ENCODE results near the gene ZNF620. TPM values are rescaled to one million over a fixed set of nuclear protein-coding genes. Genes with fewer than 3 reads are reported as not detected.

The ZNF620 gene
- total RNA-seq, 4 donors from 2014 or later: 1.2 to 3.3 (median 2.2) TPM

DNA sequence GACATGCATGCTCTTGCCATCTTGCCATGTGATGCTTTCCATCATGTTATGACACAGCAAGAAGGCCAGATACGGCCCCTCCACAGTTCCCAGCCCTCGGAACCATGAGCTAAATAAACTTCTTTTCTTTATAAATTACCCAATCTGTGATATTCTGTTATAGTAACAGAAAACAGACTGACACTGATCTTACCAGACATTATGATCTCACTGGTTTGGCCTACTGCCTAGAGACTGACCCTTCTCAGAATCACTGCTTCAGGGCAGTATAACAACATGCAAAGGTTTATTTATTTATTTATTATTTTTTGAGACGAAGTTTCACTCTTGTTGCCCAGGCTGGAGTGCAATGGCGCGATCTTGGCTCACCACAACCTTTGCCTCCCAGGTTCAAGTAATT lies 14.9 kb upstream of the ZNF620 start:
- Histone ChIP-seq H3K4me1 (no peaks in the 10 kb centered on the region), H3K27ac (no peak overlapping the region), H3K4me3 (no peak overlapping the region), H3K36me3 (peaks cover 0 to 49% (median 9%) of the 10 kb centered on the region in 3 donors), H3K27me3 (no peaks in the 10 kb centered on the region), H3K9me3 (peaks cover 0 to 32% (median 9%) of the 10 kb centered on the region in 4 donors)
- WGBS, 2 donors: 75 to 78% methylated on average over 5 of the region's 5 CpGs
- DNase-seq (ENCODE audit: low spot score in 2 of 2): no peak
- TF ChIP-seq EP300 (IDR thresholded peaks at IDR 0.05): no peak
- no peak for TF ChIP-seq POLR2A (IDR thresholded peaks at IDR 0.05)
- TF ChIP-seq, protein P1, sequence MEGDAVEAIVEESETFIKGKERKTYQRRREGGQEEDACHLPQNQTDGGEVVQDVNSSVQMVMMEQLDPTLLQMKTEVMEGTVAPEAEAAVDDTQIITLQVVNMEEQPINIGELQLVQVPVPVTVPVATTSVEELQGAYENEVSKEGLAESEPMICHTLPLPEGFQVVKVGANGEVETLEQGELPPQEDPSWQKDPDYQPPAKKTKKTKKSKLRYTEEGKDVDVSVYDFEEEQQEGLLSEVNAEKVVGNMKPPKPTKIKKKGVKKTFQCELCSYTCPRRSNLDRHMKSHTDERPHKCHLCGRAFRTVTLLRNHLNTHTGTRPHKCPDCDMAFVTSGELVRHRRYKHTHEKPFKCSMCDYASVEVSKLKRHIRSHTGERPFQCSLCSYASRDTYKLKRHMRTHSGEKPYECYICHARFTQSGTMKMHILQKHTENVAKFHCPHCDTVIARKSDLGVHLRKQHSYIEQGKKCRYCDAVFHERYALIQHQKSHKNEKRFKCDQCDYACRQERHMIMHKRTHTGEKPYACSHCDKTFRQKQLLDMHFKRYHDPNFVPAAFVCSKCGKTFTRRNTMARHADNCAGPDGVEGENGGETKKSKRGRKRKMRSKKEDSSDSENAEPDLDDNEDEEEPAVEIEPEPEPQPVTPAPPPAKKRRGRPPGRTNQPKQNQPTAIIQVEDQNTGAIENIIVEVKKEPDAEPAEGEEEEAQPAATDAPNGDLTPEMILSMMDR (IDR thresholded peaks at IDR 0.05): no peak

- 50 to 56% methylated on average over 2 of the region's 2 CpGs for WGBS, 2 donors
- TF ChIP-seq EP300 (IDR thresholded peaks at IDR 0.05) (no peak), POLR2A (IDR thresholded peaks at IDR 0.05) (no peak)
- TF ChIP-seq, protein P1 (IDR thresholded peaks at IDR 0.05): no peak
- Histone ChIP-seq H3K9me3 (no peaks in the 10 kb centered on the region), H3K4me3 (no peak overlapping the region), H3K27me3 (no peaks in the 10 kb centered on the region), H3K36me3 (peaks cover 0 to 11% (median 0%) of the 10 kb centered on the region in 3 donors), H3K27ac (no peak overlapping the region), H3K4me1 (no peaks in the 10 kb centered on the region)
- no peak for DNase-seq (ENCODE audit: low spot score in 2 of 2)
Observed at GRCh38 chr3:40494698-40495097, 11.1 kb upstream of the ZNF620 start.

DNA sequence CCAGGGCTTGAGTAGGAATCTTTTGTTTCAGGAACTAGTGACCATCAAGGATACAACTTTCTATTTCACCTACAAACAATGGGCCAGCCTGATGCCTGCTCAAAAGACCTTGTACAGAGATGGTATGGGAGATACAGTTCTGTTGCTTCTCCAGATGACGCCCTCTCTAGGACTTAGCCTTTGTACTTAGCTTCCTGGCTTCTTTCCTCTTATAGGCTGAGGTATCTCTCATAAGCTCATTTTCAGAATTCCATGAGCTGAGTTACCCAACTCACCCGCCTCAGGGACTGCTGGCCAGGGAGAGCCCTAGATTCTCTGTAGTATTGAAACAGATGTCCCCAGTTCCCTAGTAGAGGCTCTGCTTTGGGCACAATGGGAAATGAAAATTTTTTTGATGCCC lies 8.6 kb upstream of the ZNF620 start:
- WGBS, 2 donors: 97 to 98% methylated on average over 2 of the region's 2 CpGs
- TF ChIP-seq, protein P1 (IDR thresholded peaks at IDR 0.05): no peak
- TF ChIP-seq EP300 (IDR thresholded peaks at IDR 0.05): no peak
- no peak for TF ChIP-seq POLR2A (IDR thresholded peaks at IDR 0.05)
- H3K4me1 ChIP-seq: no peaks in the 10 kb centered on the region

GRCh38 chr3:40499952-40500351 lies 5.9 kb upstream of the ZNF620 start:
- H3K27me3 ChIP-seq: no peaks in the 10 kb centered on the region
- 94 to 96% methylated on average over 1 of the region's 1 CpG for WGBS, 2 donors
- no peaks in the 10 kb centered on the region for H3K9me3 ChIP-seq
- no peak overlapping the region for H3K4me3 ChIP-seq
- no peaks in the 10 kb centered on the region for H3K36me3 ChIP-seq
- no peak for DNase-seq (ENCODE audit: low spot score in 2 of 2)
- H3K4me1 ChIP-seq: peaks cover 0 to 8% (median 1%) of the 10 kb centered on the region in 4 donors
- H3K27ac ChIP-seq: no peak overlapping the region
- TF ChIP-seq EP300 (IDR thresholded peaks at IDR 0.05) (no peak), POLR2A (IDR thresholded peaks at IDR 0.05) (no peak)

More for the DNA sequence above, 8.6 kb upstream of the ZNF620 start:
- no peak overlapping the region for H3K27ac ChIP-seq
- no peaks in the 10 kb centered on the region for H3K27me3 ChIP-seq
- H3K9me3 ChIP-seq: no peaks in the 10 kb centered on the region
- no peak overlapping the region for H3K4me3 ChIP-seq
- no peak for DNase-seq (ENCODE audit: low spot score in 2 of 2)
- H3K36me3 ChIP-seq: no peaks in the 10 kb centered on the region

- Histone ChIP-seq H3K4me1 (peaks cover 0 to 21% (median 4%) of the 10 kb centered on the region in 4 donors), H3K9me3 (no peaks in the 10 kb centered on the region), H3K27me3 (no peaks in the 10 kb centered on the region), H3K27ac (no peak overlapping the region), H3K4me3 (no peak overlapping the region), H3K36me3 (no peaks in the 10 kb centered on the region)
- TF ChIP-seq, protein P1 (IDR thresholded peaks at IDR 0.05): no peak
- no peak for TF ChIP-seq POLR2A (IDR thresholded peaks at IDR 0.05)
- no peak for TF ChIP-seq EP300 (IDR thresholded peaks at IDR 0.05)
- DNase-seq (ENCODE audit: low spot score in 2 of 2): no peak
- 89 to 94% methylated on average over 2 of the region's 2 CpGs for WGBS, 2 donors
Observed at GRCh38 chr3:40502034-40502433, 3.8 kb upstream of the ZNF620 start.

All from tibial nerve (tissue), 4 donors.